Measurements from ENCODE around the gene OR10H4. TPM values are rescaled to one million over a fixed set of nuclear protein-coding genes. Genes with fewer than 3 reads are reported as not detected.
A peak's percentile ranks its signal among the peaks of the same experiment; 100 is the strongest.

OR10H4 gene
- total RNA-seq, 4 donors from 2014 or later = not detected

- 65 to 76% methylated on average over 6 of the region's 6 CpGs for WGBS, 2 donors
- Histone ChIP-seq H3K27me3 (no peaks in the 10 kb centered on the region), H3K4me3 (replicated peaks in 1 of 3) (no peak overlapping the region), H3K36me3 (no peaks in the 10 kb centered on the region), H3K4me1 (no peaks in the 10 kb centered on the region), H3K9me3 (no peaks in the 10 kb centered on the region), H3K27ac (no peak overlapping the region)
- intact Hi-C loops (cut with DNase I) = no loop called here
- DNase-seq = peak in 1 of 2 donors; percentile 7
- no peak for TF ChIP-seq POLR2A (IDR thresholded peaks at IDR 0.05)
These were observed 46.7 kb downstream of the OR10H4 start for GRCh38 chr19:15995536-15995935.

- Histone ChIP-seq H3K4me3 (replicated peaks in 1 of 3) (no peak overlapping the region), H3K36me3 (no peaks in the 10 kb centered on the region), H3K4me1 (no peaks in the 10 kb centered on the region), H3K27ac (no peak overlapping the region), H3K9me3 (no peaks in the 10 kb centered on the region), H3K27me3 (no peaks in the 10 kb centered on the region)
- no peak for TF ChIP-seq CTCF (IDR thresholded peaks at IDR 0.05)
- no peak for TF ChIP-seq POLR2A (IDR thresholded peaks at IDR 0.05)
- WGBS, 2 donors = 69 to 71% methylated on average over 4 of the region's 4 CpGs
- no peak for DNase-seq
- intact Hi-C loops (cut with DNase I) = no loop called here
These were observed 49.4 kb downstream of the OR10H4 start for GRCh38 chr19:15998166-15998565.

Other genes starting within 250 kb of the OR10H4 start
- not detected for gene OR10H2, start 221.0 kb upstream of the OR10H4 start, total RNA-seq
- not detected for gene OR10H3, start 211.0 kb upstream of the OR10H4 start, total RNA-seq
- not detected for gene OR10H5, start 161.3 kb upstream of the OR10H4 start, total RNA-seq
- not detected for gene OR10H1, start 133.3 kb upstream of the OR10H4 start, total RNA-seq
- gene CYP4F2, start 50.9 kb upstream of the OR10H4 start, total RNA-seq = not detected
- gene CYP4F11, start 14.5 kb upstream of the OR10H4 start, total RNA-seq = 10 to 100 TPM in 1 of 4 donors, 1 to 10 TPM in 2, under 1 TPM in 1; 0.56 to 39.5 (median 7.5) TPM
- 100 to 1,000 TPM; 101 to 296 (median 151) TPM for gene TPM4, start 127.5 kb downstream of the OR10H4 start, total RNA-seq
- gene RAB8A, start 162.9 kb downstream of the OR10H4 start, total RNA-seq = 10 to 100 TPM; 40.2 to 65.6 (median 51.5) TPM
- gene HSH2D, start 194.7 kb downstream of the OR10H4 start, total RNA-seq = 1 to 10 TPM in 3 of 4 donors, under 1 TPM in 1; 0.94 to 4.6 (median 2.5) TPM
- gene CIB3, start 224.5 kb downstream of the OR10H4 start, total RNA-seq = not detected
- gene FAM32A, start 236.4 kb downstream of the OR10H4 start, total RNA-seq = 10 to 100 TPM; 67.9 to 93.9 (median 87.9) TPM
- 10 to 100 TPM; 52.0 to 83.0 (median 56.3) TPM for gene AP1M1, start 248.9 kb downstream of the OR10H4 start, total RNA-seq